ENCODE measurements around the gene ESPN.

- TF ChIP-seq RCOR1 (IDR thresholded peaks at IDR 0.05; ENCODE audit: low read length) (no peak), CTCF (IDR thresholded peaks at IDR 0.05) (no peak), MAX (IDR thresholded peaks at IDR 0.05; ENCODE audit: low read depth) (no peak), RXRA (IDR thresholded peaks at IDR 0.05; ENCODE audit: borderline replicate concordance, low read depth) (no peak), GABPA (IDR thresholded peaks at IDR 0.05; ENCODE audit: low read depth) (no peak), JUND (IDR thresholded peaks at IDR 0.05) (no peak), USF1 (IDR thresholded peaks at IDR 0.05; ENCODE audit: borderline replicate concordance, low read depth) (no peak), EZH2phosphoT487 (IDR thresholded peaks at IDR 0.05; ENCODE audit: borderline replicate concordance, low read depth) (no peak), GATA2 (CRISPR knock-in tag; IDR thresholded peaks at IDR 0.05) (no peak), SMC3 (IDR thresholded peaks at IDR 0.05; ENCODE audit: low read depth, low read length) (no peak), NRF1 (IDR thresholded peaks at IDR 0.05; ENCODE audit: low read depth, low read length) (no peak), POLR2AphosphoS5 (IDR thresholded peaks at IDR 0.05; ENCODE audit: low read depth, low read length) (no peak), CHD2 (IDR thresholded peaks at IDR 0.05; ENCODE audit: low read length, partially characterized antibody) (no peak)
Measured at GRCh38 chr1:6420454-6421042, 4.0 kb upstream of the ESPN start.

Data from SK-N-SH (cell line).